Osteoblast (primary cell): ENCODE data around the gene MLXIP. TPM values are rescaled to one million over a fixed set of nuclear protein-coding genes. Genes with fewer than 3 reads are reported as not detected.

Experiments
- DNase-seq: peaks from one replicate; pipeline ENCODE4 v3.0.0; 2011; ENCODE audit warnings: low spot score, mixed read lengths; ENCODE audit not compliant: insufficient read length; ENCODE audit errors: missing footprints
- H2AFZ ChIP-seq: 2 replicates; pipeline ENCODE4 v1.6.0; 2011; ENCODE audit warnings: mild to moderate bottlenecking, low read length
- H3K27ac ChIP-seq: 2 replicates; pipeline ENCODE4 v1.5.1; 2011; ENCODE audit warnings: mild to moderate bottlenecking, low read depth, low read length, moderate library complexity
- H3K27me3 ChIP-seq: 2 replicates; pipeline ENCODE4 v1.6.0; 2012; ENCODE audit warnings: mild to moderate bottlenecking, control low read depth, inconsistent platforms, low read length, moderate library complexity; ENCODE audit not compliant: insufficient read depth
- H3K36me3 ChIP-seq: 2 replicates; pipeline ENCODE4 v1.5.1; 2011; ENCODE audit warnings: mild to moderate bottlenecking, low read length, control low read depth, moderate library complexity; ENCODE audit not compliant: insufficient read depth
- H3K4me1 ChIP-seq: 2 replicates; pipeline ENCODE4 v1.5.1; 2011; ENCODE audit warnings: mild to moderate bottlenecking, low read length, control low read depth, moderate library complexity; ENCODE audit not compliant: insufficient read depth
- H3K4me2 ChIP-seq: 2 replicates; pipeline ENCODE4 v1.6.0; 2011; ENCODE audit warnings: mild to moderate bottlenecking, low read length; ENCODE audit not compliant: insufficient read depth
- H3K4me3 ChIP-seq: fragments of 200-600 bp; sonication (generic); 3 replicates; pipeline ENCODE4 v1.5.1; 2012; ENCODE audit warnings: mild to moderate bottlenecking, low read length, inconsistent platforms; ENCODE audit not compliant: insufficient read depth
- H3K79me2 ChIP-seq: 2 replicates; pipeline ENCODE4 v1.6.0; 2012; ENCODE audit warnings: mild to moderate bottlenecking, low read length, control low read depth, inconsistent platforms; ENCODE audit not compliant: insufficient read depth
- H3K9me3 ChIP-seq: 2 replicates; pipeline ENCODE4 v1.5.1; 2011; ENCODE audit warnings: low read depth, low read length, control low read depth
- H4K20me1 ChIP-seq: 2 replicates; pipeline ENCODE4 v1.6.0; 2012; ENCODE audit warnings: mild to moderate bottlenecking, low read length, control low read depth; ENCODE audit not compliant: insufficient read depth
- total RNA-seq: library from RNA; depleted of rRNA; stranded (reverse); fragments of >200 nt; gene quantifications from 2 replicates; pipeline ENCODE4 v1.2.3, GENCODE V29; 2012
- TF ChIP-seq, protein P1 (sequence below): IDR thresholded peaks from 2 replicates; pipeline ENCODE4 v1.5.1; 2011; ENCODE audit warnings: mild to moderate bottlenecking, low read depth, low read length, moderate library complexity; ENCODE audit errors: extremely low read depth

MLXIP gene
- total RNA-seq, 1 donor, result 14.1 TPM

DNA sequence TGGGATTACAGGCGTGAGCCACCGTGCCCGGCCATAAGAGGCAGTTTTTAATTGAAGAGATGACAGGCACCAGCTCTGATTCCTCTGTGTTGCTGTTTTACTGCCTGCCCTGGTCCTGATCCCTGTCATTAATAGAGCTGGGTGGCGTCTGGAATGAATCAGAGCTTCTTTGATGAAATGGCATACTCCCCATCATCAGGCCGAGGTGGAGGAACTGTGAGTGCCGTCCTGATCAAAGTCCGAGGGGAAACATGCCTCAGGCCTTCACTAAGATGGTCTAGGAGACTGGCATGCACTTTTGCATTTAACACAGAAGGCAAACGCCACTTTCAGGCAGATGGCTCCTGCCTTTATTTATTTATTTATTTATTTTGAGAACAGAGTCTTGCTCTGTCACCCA is 61.4 kb downstream of the MLXIP start:
- H3K4me3 ChIP-seq, result no peak overlapping the region
- DNase-seq, result peak; percentile 77
- no peaks in the 10 kb centered on the region for H3K4me1 ChIP-seq
- no peak overlapping the region for H3K27ac ChIP-seq
- H3K9me3 ChIP-seq, result no peaks in the 10 kb centered on the region
- no peaks in the 10 kb centered on the region for H4K20me1 ChIP-seq
- H3K4me2 ChIP-seq, result no peak overlapping the region
- H3K79me2 ChIP-seq, result no peaks in the 10 kb centered on the region
- no peak overlapping the region for H2AFZ ChIP-seq
- TF ChIP-seq, protein P1, sequence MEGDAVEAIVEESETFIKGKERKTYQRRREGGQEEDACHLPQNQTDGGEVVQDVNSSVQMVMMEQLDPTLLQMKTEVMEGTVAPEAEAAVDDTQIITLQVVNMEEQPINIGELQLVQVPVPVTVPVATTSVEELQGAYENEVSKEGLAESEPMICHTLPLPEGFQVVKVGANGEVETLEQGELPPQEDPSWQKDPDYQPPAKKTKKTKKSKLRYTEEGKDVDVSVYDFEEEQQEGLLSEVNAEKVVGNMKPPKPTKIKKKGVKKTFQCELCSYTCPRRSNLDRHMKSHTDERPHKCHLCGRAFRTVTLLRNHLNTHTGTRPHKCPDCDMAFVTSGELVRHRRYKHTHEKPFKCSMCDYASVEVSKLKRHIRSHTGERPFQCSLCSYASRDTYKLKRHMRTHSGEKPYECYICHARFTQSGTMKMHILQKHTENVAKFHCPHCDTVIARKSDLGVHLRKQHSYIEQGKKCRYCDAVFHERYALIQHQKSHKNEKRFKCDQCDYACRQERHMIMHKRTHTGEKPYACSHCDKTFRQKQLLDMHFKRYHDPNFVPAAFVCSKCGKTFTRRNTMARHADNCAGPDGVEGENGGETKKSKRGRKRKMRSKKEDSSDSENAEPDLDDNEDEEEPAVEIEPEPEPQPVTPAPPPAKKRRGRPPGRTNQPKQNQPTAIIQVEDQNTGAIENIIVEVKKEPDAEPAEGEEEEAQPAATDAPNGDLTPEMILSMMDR, result no peak
- peaks cover 54% of the 10 kb centered on the region for H3K36me3 ChIP-seq
- no peaks in the 10 kb centered on the region for H3K27me3 ChIP-seq

DNA sequence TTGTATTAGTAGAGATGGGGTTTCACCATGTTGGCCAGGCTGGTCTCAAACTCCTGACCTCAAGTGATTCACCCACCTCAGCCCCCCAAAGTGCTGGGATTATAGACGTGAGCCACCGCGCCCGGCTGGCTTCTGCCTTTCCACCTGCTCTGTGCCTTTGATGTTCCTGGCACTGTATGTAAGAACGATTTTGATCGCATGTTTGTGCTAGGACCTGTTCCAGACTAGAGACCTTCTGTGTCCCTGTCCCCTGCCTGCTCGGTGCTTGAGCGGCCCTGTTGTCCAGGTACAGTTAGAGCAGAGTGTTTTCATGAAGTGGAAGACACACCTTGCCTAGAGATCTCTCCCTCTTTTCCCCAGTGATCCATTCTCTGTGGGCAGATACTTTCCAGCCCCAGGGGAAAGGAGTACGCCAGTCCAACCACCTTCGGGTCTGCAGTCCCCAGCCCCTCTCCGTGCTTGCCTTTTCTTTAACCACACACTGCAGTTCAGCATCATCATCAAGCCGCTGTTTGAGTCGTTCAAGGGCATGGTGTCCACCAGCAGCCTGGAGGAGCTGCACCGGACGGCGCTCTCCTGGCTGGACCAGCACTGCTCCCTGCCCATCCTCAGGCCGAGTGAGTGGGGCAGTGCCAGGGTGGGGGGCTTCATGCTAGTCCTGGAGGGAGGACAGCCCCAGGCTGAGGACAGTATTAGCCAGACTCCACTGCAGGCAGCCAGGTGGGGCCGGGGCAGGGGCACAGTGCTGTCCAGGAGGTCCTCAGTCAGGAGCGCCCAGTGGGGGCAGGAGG is 62.1 kb downstream of the MLXIP start:
- Histone ChIP-seq H3K4me2 (no peak overlapping the region), H3K79me2 (no peaks in the 10 kb centered on the region), H4K20me1 (no peaks in the 10 kb centered on the region), H3K4me3 (no peak overlapping the region), H3K27ac (no peak overlapping the region), H3K36me3 (peaks cover 46% of the 10 kb centered on the region), H3K4me1 (no peaks in the 10 kb centered on the region), H2AFZ (no peak overlapping the region), H3K9me3 (no peaks in the 10 kb centered on the region), H3K27me3 (no peaks in the 10 kb centered on the region)
- peak; percentile 71 for DNase-seq
- TF ChIP-seq, protein P1, result no peak

DNA sequence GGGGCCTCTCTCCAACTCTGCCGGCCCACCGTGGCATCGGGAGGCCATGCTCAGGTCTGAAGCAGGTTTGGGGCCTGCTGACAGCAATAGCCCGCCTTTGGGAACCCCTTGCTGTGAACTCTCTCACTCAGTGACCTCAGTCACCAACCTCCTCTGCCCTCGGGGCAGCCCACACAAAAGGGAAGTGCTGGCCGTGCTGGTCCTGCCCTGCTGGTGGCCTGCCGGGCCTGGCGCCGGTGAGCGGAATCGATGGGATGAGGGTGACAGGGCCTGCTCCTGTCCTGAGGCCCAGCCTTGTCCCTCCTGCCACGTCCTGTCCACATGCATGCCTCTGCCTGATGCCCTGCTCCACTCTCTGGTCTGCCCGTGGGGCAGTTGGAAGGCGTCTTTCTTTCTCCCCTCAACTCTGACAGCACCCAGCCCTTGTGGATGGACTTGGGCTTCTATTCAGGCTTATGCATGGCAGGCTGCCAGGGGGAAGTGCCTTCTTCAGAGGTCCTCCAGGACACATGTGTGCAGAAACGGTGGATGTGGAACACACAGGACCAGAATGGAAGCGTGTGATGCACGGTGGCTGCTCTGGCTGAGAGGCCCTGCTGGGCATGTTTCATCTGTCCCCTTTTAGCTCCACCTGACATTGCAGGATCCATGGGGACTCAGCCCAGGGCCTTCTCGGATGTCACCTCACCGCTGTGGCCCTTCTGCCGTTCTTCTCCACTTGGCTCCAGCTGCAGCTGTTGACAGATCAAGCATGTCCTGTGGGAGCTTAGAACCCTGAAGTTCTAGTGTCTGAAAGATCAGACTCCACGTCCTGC is 63.6 kb downstream of the MLXIP start:
- Histone ChIP-seq H3K36me3 (peaks cover 41% of the 10 kb centered on the region), H3K79me2 (no peaks in the 10 kb centered on the region), H3K27ac (no peak overlapping the region), H3K4me1 (no peaks in the 10 kb centered on the region), H3K4me2 (no peak overlapping the region), H2AFZ (no peak overlapping the region), H3K27me3 (no peaks in the 10 kb centered on the region), H3K4me3 (no peak overlapping the region), H4K20me1 (no peaks in the 10 kb centered on the region), H3K9me3 (no peaks in the 10 kb centered on the region)
- TF ChIP-seq, protein P1, result no peak
- DNase-seq, result peak; percentile 81

DNA sequence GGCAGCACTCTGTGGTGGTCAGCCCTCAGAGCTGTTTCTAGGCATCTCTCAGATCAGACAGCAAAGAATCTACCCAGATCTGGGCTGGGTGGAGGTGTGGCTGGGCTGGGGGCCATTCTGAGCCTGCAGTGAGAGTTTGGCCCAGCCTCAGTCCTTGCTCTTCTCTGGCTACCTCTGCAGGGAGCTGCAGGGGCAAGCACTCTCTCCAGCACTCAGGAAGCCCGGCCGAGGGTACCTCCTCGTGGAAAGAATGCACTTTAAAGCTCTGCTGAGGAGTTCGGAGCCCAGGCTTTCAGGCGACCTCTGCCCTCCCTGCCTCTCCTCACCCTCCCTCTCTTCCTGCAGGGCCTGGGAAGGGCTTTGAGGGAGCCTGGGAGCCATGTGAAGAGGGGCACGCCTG is 64.3 kb downstream of the MLXIP start:
- peak; percentile 32 for DNase-seq
- no peaks in the 10 kb centered on the region for H3K79me2 ChIP-seq
- H3K9me3 ChIP-seq, result no peaks in the 10 kb centered on the region
- no peaks in the 10 kb centered on the region for H4K20me1 ChIP-seq
- H3K4me3 ChIP-seq, result no peak overlapping the region
- H3K4me1 ChIP-seq, result no peaks in the 10 kb centered on the region
- no peaks in the 10 kb centered on the region for H3K27me3 ChIP-seq
- no peak overlapping the region for H3K4me2 ChIP-seq
- peaks cover 38% of the 10 kb centered on the region for H3K36me3 ChIP-seq
- TF ChIP-seq, protein P1, result no peak
- no peak overlapping the region for H3K27ac ChIP-seq
- no peak overlapping the region for H2AFZ ChIP-seq
